Measurements from ENCODE around the gene PKD1. TPM values are rescaled to one million over a fixed set of nuclear protein-coding genes. Genes with fewer than 3 reads are reported as not detected.
"Not testable (repeated sequence)": the region's sequence is repeated elsewhere in the genome, so short reads cannot be mapped to it uniquely, and the experiment has no call there.

The PKD1 gene
- total and polyA plus RNA-seq, 2 of the 13 experiments (the other 11 are each of a cell fraction or from before 2014, with no cell fraction given): 22.1 to 23.0 TPM

- H3K36me3 ChIP-seq (replicated peaks in 1 of 2; ENCODE audit: control insufficient read depth in 1 of 2, insufficient read depth in 2 of 2, low read length in 2 of 2); FAIRE-seq; H3K9me3 ChIP-seq (ENCODE audit: low read length); H3K4me3 ChIP-seq (replicated peaks in 1 of 3; ENCODE audit: insufficient read depth in 1 of 3, low read depth in 2 of 3, low read length in 3 of 3); ATAC-seq; CTCF ChIA-PET (ENCODE audit: low intra/inter-chr PET ratio, low total read pairs); H3K4me1 ChIP-seq (ENCODE audit: insufficient read depth, low read length); H3K4me2 ChIP-seq (ENCODE audit: low read depth, low read length); BruUV-seq (replicated peaks); intact Hi-C loops (cut with micrococcal nuclease; ENCODE audit: unreplicated experiment); POLR2A ChIA-PET; in situ Hi-C loops (cut with HindIII; ENCODE audit: extremely low pct_ligation_motif_present, low pct_unique_long_range_greater_than_20kb); H3K27me3 ChIP-seq (ENCODE audit: control insufficient read depth in 1 of 2, insufficient read depth in 2 of 2, low read length in 2 of 2); H3K27ac ChIP-seq (ENCODE audit: extremely low read length, insufficient read depth, low read length); H4K20me1 ChIP-seq (ENCODE audit: insufficient read depth, low read length); H3K79me2 ChIP-seq (ENCODE audit: insufficient read depth, low read length); H3K9ac ChIP-seq (ENCODE audit: insufficient read depth, low read depth, low read length); H2AFZ ChIP-seq (ENCODE audit: low read length); DNase-seq (ENCODE audit: low spot score): not testable (repeated sequence)
- WGBS (ENCODE audit: low lambda C conversion rate): 95% methylated on average over 18 of the region's 35 CpGs
Measured at GRCh38 chr16:2117960-2118722, 17.6 kb downstream of the PKD1 start.

DNA sequence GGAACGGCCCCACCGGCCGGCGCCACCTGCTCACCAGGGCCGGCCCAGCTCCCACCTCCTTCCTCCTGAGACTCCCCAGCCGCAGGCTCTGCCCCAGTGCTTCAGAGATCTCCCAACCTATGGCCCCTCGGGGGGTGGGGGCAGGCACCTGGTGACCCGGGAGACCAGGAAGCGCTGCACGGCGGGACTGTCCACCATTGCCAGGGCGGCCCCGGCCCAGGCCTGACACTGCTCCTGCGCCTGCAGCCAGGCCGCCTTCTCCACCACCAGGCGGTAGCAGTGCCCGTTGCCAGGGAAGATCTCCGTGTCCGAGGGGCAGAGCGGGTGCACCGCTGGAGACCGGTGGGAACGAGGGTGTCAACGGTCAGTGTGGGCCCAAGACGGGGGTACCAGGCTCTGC is 18.4 kb downstream of the PKD1 start:
- H3K4me1 ChIP-seq (ENCODE audit: insufficient read depth, low read length); H3K4me3 ChIP-seq (replicated peaks in 1 of 3; ENCODE audit: insufficient read depth in 1 of 3, low read depth in 2 of 3, low read length in 3 of 3); in situ Hi-C loops (cut with HindIII; ENCODE audit: extremely low pct_ligation_motif_present, low pct_unique_long_range_greater_than_20kb); BruUV-seq (replicated peaks); POLR2A ChIA-PET; H3K27me3 ChIP-seq (ENCODE audit: control insufficient read depth in 1 of 2, insufficient read depth in 2 of 2, low read length in 2 of 2); H3K79me2 ChIP-seq (ENCODE audit: insufficient read depth, low read length); H2AFZ ChIP-seq (ENCODE audit: low read length); H3K27ac ChIP-seq (ENCODE audit: extremely low read length, insufficient read depth, low read length); FAIRE-seq; H3K9ac ChIP-seq (ENCODE audit: insufficient read depth, low read depth, low read length); CTCF ChIA-PET (ENCODE audit: low intra/inter-chr PET ratio, low total read pairs); H3K9me3 ChIP-seq (ENCODE audit: low read length); H3K36me3 ChIP-seq (replicated peaks in 1 of 2; ENCODE audit: control insufficient read depth in 1 of 2, insufficient read depth in 2 of 2, low read length in 2 of 2); DNase-seq (ENCODE audit: low spot score); H3K4me2 ChIP-seq (ENCODE audit: low read depth, low read length); intact Hi-C loops (cut with micrococcal nuclease; ENCODE audit: unreplicated experiment); H4K20me1 ChIP-seq (ENCODE audit: insufficient read depth, low read length); ATAC-seq: not testable (repeated sequence)
- 99% methylated on average over 14 of the region's 25 CpGs for WGBS (ENCODE audit: low lambda C conversion rate)

GRCh38 chr16:2116428-2116827 is 19.3 kb downstream of the PKD1 start:
- H2AFZ ChIP-seq (ENCODE audit: low read length); FAIRE-seq; H3K79me2 ChIP-seq (ENCODE audit: insufficient read depth, low read length); H3K36me3 ChIP-seq (replicated peaks in 1 of 2; ENCODE audit: control insufficient read depth in 1 of 2, insufficient read depth in 2 of 2, low read length in 2 of 2); H3K27ac ChIP-seq (ENCODE audit: extremely low read length, insufficient read depth, low read length); H3K27me3 ChIP-seq (ENCODE audit: control insufficient read depth in 1 of 2, insufficient read depth in 2 of 2, low read length in 2 of 2); H3K9me3 ChIP-seq (ENCODE audit: low read length); intact Hi-C loops (cut with micrococcal nuclease; ENCODE audit: unreplicated experiment); CTCF ChIA-PET (ENCODE audit: low intra/inter-chr PET ratio, low total read pairs); BruUV-seq (replicated peaks); DNase-seq (ENCODE audit: low spot score); H4K20me1 ChIP-seq (ENCODE audit: insufficient read depth, low read length); H3K4me1 ChIP-seq (ENCODE audit: insufficient read depth, low read length); H3K4me3 ChIP-seq (replicated peaks in 1 of 3; ENCODE audit: insufficient read depth in 1 of 3, low read depth in 2 of 3, low read length in 3 of 3); ATAC-seq; H3K9ac ChIP-seq (ENCODE audit: insufficient read depth, low read depth, low read length); H3K4me2 ChIP-seq (ENCODE audit: low read depth, low read length); in situ Hi-C loops (cut with HindIII; ENCODE audit: extremely low pct_ligation_motif_present, low pct_unique_long_range_greater_than_20kb); POLR2A ChIA-PET: not testable (repeated sequence)
- WGBS (ENCODE audit: low lambda C conversion rate): no CpG with 5 or more reads among the region's 24 CpGs
